Activated naive CD8-positive, alpha-beta T cell (primary cell): ENCODE data around the gene TRAF3IP1.

Experiments
- H3K27ac Mint-ChIP-seq: one replicate; pipeline ENCODE4 v1.8.0; 2021; ENCODE audit warnings: mixed read lengths
- H3K27me3 Mint-ChIP-seq: one replicate; pipeline ENCODE4 v1.8.0; 2021; ENCODE audit warnings: mixed read lengths
- H3K36me3 Mint-ChIP-seq: one replicate; pipeline ENCODE4 v1.8.0; 2021; ENCODE audit warnings: mixed read lengths
- H3K4me1 Mint-ChIP-seq: one replicate; pipeline ENCODE4 v1.8.0; 2021; ENCODE audit warnings: low read depth, mixed read lengths
- H3K4me3 Mint-ChIP-seq: one replicate; pipeline ENCODE4 v1.8.0; 2021; ENCODE audit warnings: mild to moderate bottlenecking, mixed read lengths
- H3K9me3 Mint-ChIP-seq: one replicate; pipeline ENCODE4 v1.8.0; 2021; ENCODE audit warnings: low read depth, mixed read lengths

TRAF3IP1 gene

DNA sequence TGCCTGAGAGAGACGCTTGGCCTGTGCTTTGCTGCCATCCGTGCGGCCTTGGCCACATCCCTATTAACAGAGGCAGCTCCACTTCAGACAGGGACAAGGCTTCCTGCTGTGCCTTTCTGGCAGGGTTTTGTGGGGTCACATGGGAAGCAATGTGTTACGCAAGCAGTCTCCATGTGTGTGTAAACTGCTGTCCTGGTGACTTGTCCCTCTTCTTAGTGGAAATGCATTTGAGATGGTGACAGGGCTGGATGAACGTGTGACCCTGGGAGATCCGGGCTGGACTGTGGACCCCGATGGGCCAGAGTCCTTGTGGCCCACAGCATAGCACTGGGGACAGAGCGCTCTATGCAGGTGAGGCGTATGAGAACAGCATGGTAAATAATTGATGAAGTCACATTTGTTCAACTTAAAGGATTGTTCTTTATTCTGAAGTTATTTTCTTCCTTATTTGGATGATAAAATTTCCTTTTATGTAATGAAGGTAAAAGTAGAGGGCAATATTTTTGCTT is 129.6 kb downstream of the TRAF3IP1 start:
- Mint-ChIP-seq H3K36me3 (peaks cover 3% of the 10 kb centered on the region), H3K9me3 (no peaks in the 10 kb centered on the region), H3K27ac (peak overlapping the region; percentile 10), H3K4me1 (peaks cover 4% of the 10 kb centered on the region), H3K4me3 (no peak overlapping the region), H3K27me3 (no peaks in the 10 kb centered on the region)

DNA sequence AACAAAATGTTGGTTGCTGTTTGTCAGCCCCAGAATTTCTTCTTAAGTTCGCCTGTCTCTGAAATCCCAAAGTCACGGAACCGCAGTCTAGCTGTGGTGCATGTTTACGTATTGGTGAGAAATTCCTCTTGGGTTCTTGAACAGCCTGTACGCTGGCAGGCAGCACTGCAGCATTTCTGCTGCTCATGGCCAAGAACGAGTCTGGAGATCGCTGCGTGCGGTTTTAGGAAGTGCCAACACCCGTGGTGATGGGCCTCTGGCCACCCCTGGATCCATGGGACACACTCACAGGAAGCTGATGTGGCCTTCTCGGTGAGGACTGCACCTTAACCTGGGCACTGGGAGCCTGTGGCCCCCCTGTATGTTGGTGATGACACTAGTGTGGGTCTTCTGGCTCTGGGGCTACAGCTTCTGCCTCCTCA is 130.1 kb downstream of the TRAF3IP1 start:
- Mint-ChIP-seq H3K4me1 (peaks cover 4% of the 10 kb centered on the region), H3K27me3 (no peaks in the 10 kb centered on the region), H3K9me3 (no peaks in the 10 kb centered on the region), H3K36me3 (peaks cover 3% of the 10 kb centered on the region), H3K4me3 (no peak overlapping the region), H3K27ac (no peak overlapping the region)
